NB4 (cell line): ENCODE measurements around the gene DNAJA4.

Source experiments
- DNase-seq: peaks from one replicate; pipeline ENCODE4 v3.0.0; 2010; ENCODE audit warnings: low read depth
- H3K4me3 ChIP-seq: one replicate; pipeline ENCODE4 v1.5.1; 2011; ENCODE audit warnings: mild to moderate bottlenecking, low read depth, low read length, moderate library complexity
- MYC ChIP-seq: IDR thresholded peaks from 2 replicates; pipeline ENCODE4 v1.6.1; 2011; ENCODE audit warnings: low read depth, low read length
- POLR2A ChIP-seq: IDR thresholded peaks from 2 replicates; pipeline ENCODE4 v1.6.1; 2011; ENCODE audit warnings: mild to moderate bottlenecking; ENCODE audit not compliant: insufficient read length; ENCODE audit errors: extremely low read depth
- TF ChIP-seq, protein P1 (sequence below): IDR thresholded peaks from 2 replicates; pipeline ENCODE4 v1.6.1; 2011; ENCODE audit warnings: low read depth, low read length
- TF ChIP-seq, protein P2 (sequence below): IDR thresholded peaks from one replicate; pipeline ENCODE4 v1.5.1; 2012; ENCODE audit warnings: low read depth, low read length

The DNAJA4 gene

DNA sequence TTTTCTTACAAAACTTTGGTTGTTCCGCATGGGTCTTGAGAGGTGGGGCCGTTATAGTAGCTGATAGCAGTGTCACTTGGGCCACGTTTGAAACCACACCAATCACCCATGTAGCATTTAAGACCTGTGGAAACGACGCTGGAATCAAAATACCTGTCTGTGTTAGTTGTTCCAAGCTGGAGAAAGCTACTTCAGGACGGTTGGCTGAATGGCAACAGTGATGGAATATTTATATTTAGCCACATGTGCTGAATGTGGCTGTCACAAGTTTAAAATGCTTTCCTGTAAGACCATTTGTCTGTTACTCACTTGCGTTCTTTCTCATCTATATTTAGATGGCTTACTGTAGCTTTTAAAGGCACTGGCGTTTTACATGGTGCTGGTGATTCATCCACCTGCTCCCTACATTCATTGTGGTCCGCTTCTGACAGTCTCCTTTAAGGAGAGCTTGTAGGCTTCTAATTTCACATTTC, 1.4 kb downstream of the DNAJA4 start:
- TF ChIP-seq POLR2A (no peak), MYC (no peak)
- TF ChIP-seq, protein P1, sequence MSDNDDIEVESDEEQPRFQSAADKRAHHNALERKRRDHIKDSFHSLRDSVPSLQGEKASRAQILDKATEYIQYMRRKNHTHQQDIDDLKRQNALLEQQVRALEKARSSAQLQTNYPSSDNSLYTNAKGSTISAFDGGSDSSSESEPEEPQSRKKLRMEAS, result no peak
- TF ChIP-seq, protein P2, sequence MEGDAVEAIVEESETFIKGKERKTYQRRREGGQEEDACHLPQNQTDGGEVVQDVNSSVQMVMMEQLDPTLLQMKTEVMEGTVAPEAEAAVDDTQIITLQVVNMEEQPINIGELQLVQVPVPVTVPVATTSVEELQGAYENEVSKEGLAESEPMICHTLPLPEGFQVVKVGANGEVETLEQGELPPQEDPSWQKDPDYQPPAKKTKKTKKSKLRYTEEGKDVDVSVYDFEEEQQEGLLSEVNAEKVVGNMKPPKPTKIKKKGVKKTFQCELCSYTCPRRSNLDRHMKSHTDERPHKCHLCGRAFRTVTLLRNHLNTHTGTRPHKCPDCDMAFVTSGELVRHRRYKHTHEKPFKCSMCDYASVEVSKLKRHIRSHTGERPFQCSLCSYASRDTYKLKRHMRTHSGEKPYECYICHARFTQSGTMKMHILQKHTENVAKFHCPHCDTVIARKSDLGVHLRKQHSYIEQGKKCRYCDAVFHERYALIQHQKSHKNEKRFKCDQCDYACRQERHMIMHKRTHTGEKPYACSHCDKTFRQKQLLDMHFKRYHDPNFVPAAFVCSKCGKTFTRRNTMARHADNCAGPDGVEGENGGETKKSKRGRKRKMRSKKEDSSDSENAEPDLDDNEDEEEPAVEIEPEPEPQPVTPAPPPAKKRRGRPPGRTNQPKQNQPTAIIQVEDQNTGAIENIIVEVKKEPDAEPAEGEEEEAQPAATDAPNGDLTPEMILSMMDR, result no peak
- no peak overlapping the region for H3K4me3 ChIP-seq
- no peak for DNase-seq

GRCh38 chr15:78266229-78266628, 1.9 kb downstream of the DNAJA4 start:
- no peak for DNase-seq
- TF ChIP-seq, protein P2, result no peak
- TF ChIP-seq, protein P1, result no peak
- TF ChIP-seq POLR2A (no peak), MYC (no peak)
- no peak overlapping the region for H3K4me3 ChIP-seq

- DNase-seq, result no peak
- no peak overlapping the region for H3K4me3 ChIP-seq
- TF ChIP-seq POLR2A (no peak), MYC (no peak)
- TF ChIP-seq, protein P1, result no peak
- TF ChIP-seq, protein P2, result no peak
Measured at GRCh38 chr15:78266806-78267205, 2.4 kb downstream of the DNAJA4 start.

DNA sequence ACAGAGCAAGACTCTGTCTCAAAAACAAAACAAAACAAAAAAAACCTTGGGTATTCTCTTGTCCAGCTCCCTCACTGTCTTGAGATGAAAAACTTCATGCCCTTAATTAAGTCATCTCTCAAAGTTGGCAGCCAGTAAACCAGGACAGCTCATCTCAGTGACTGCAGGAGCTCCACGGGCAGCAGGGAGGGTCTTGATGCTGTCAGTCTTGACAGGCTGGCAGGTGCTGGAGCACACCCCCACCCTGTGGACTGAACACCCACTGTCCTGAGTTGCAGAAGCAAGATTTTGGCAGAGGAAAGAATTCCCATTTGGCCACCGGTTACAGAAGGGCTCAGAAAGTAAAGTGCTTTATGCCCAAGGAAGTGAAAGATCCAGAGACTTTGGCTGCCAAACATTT, 8.0 kb downstream of the DNAJA4 start:
- H3K4me3 ChIP-seq, result no peak overlapping the region
- no peak for DNase-seq
- TF ChIP-seq MYC (no peak), POLR2A (no peak)
- TF ChIP-seq, protein P2, result no peak
- TF ChIP-seq, protein P1, result no peak

GRCh38 chr15:78272776-78273175, 8.4 kb downstream of the DNAJA4 start:
- H3K4me3 ChIP-seq, result no peak overlapping the region
- TF ChIP-seq, protein P1, result no peak
- TF ChIP-seq MYC (no peak), POLR2A (no peak)
- TF ChIP-seq, protein P2, result no peak
- no peak for DNase-seq

DNA sequence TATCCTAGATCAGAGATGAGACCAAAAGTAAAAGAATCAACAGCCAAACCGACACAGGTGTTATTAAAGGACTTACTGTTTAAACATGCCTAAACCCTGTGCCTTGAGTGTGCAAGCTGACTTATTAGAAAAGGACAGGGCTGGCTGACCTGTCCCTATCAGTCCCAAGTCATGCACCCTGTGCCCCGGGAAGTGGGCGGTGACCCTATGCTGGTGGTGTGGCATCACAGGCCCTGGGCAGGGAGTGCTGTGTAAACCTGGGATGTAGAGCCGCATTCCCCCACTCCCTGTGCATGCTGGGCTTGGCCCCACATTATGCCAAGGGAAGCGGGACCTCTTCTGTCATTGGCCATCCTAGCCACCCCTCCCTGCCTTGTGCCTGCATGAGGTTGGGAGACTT, 10.6 kb downstream of the DNAJA4 start:
- H3K4me3 ChIP-seq, result no peak overlapping the region
- TF ChIP-seq POLR2A (no peak), MYC (no peak)
- TF ChIP-seq, protein P2, result no peak
- TF ChIP-seq, protein P1, result no peak
- no peak for DNase-seq
